HEK293 (cell line): ENCODE measurements around the gene RPL36A.

Experiments used
- BCL11A ChIP-seq: fragments of 450-650 bp; formaldehyde crosslinking; IDR thresholded peaks from 2 replicates; pipeline ENCODE4 v1.5.1; 2016; ENCODE audit warnings: low read depth, missing biosample characterization, missing genetic modification characterization
- CTCF ChIP-seq: fragments of 450-650 bp; formaldehyde crosslinking; IDR thresholded peaks from 2 replicates; pipeline ENCODE4 v1.5.1; 2016; ENCODE audit warnings: missing biosample characterization, missing genetic modification characterization
- OVOL3 ChIP-seq: fragments of 450-650 bp; formaldehyde crosslinking; IDR thresholded peaks from 2 replicates; pipeline ENCODE4 v1.5.1; 2016; ENCODE audit warnings: missing biosample characterization, missing genetic modification characterization
- TSHZ1 ChIP-seq: fragments of 450-650 bp; formaldehyde crosslinking; IDR thresholded peaks from 2 replicates; pipeline ENCODE4 v1.5.1; 2016; ENCODE audit warnings: missing biosample characterization, missing genetic modification characterization, borderline replicate concordance
- YY1 ChIP-seq: fragments of 450-650 bp; formaldehyde crosslinking; IDR thresholded peaks from 2 replicates; pipeline ENCODE4 v1.5.1; 2018; ENCODE audit warnings: missing biosample characterization, missing genetic modification characterization
- ZBTB8A ChIP-seq: fragments of 450-650 bp; formaldehyde crosslinking; IDR thresholded peaks from 2 replicates; pipeline ENCODE4 v1.5.1; 2016; ENCODE audit warnings: missing biosample characterization, missing genetic modification characterization
- ZEB2 ChIP-seq: fragments of 450-650 bp; formaldehyde crosslinking; IDR thresholded peaks from 2 replicates; pipeline ENCODE4 v1.5.1; 2016; ENCODE audit warnings: missing biosample characterization, missing genetic modification characterization
- ZNF114 ChIP-seq: fragments of 450-650 bp; formaldehyde crosslinking; IDR thresholded peaks from 2 replicates; pipeline ENCODE4 v1.5.0; 2017; ENCODE audit warnings: missing biosample characterization, missing genetic modification characterization
- ZNF133 ChIP-seq: fragments of 450-650 bp; formaldehyde crosslinking; IDR thresholded peaks from 2 replicates; pipeline ENCODE4 v1.5.1; 2016; ENCODE audit warnings: missing biosample characterization, missing genetic modification characterization
- ZNF266 ChIP-seq: fragments of 450-650 bp; formaldehyde crosslinking; IDR thresholded peaks from 2 replicates; pipeline ENCODE4 v1.5.1; 2016; ENCODE audit warnings: missing biosample characterization, missing genetic modification characterization, low read depth
- ZNF362 ChIP-seq: fragments of 450-650 bp; formaldehyde crosslinking; IDR thresholded peaks from 2 replicates; pipeline ENCODE4 v1.5.1; 2016; ENCODE audit warnings: missing biosample characterization, missing genetic modification characterization
- ZNF513 ChIP-seq: fragments of 450-650 bp; IDR thresholded peaks from 2 replicates; pipeline ENCODE4 v1.5.1; 2018; ENCODE audit warnings: missing biosample characterization, missing genetic modification characterization
- ZSCAN30 ChIP-seq: fragments of 450-650 bp; IDR thresholded peaks from 2 replicates; pipeline ENCODE4 v1.5.1; 2018; ENCODE audit warnings: missing biosample characterization, mild to moderate bottlenecking, missing genetic modification characterization, moderate library complexity

- TF ChIP-seq OVOL3 (tag by site-specific recombination), result no peak
- TF ChIP-seq ZBTB8A (tag by site-specific recombination), result no peak
- no peak for TF ChIP-seq CTCF (tag by site-specific recombination)
- TF ChIP-seq YY1 (tag by site-specific recombination), result no peak
- no peak for TF ChIP-seq ZEB2 (tag by site-specific recombination)
- TF ChIP-seq ZNF114 (tag by site-specific recombination), result no peak
- no peak for TF ChIP-seq ZNF513
- TF ChIP-seq TSHZ1 (tag by site-specific recombination), result no peak
- no peak for TF ChIP-seq ZNF266 (tag by site-specific recombination)
- no peak for TF ChIP-seq ZNF133 (tag by site-specific recombination)
- no peak for TF ChIP-seq ZNF362 (tag by site-specific recombination)
- TF ChIP-seq ZSCAN30, result no peak
- TF ChIP-seq BCL11A (tag by site-specific recombination), result no peak
Observed at GRCh38 chrX:101359966-101360365, 30.8 kb upstream of the RPL36A start.
